HG03280 (cell line): ENCODE data around the gene EYA3.

Experiments used
- ATAC-seq: cut with Tn5 transposase; IDR thresholded peaks from one replicate; pipeline ENCODE4 v1.9.1; 2021; ENCODE audit warnings: mild to moderate bottlenecking, moderate library complexity; ENCODE audit not compliant: unreplicated experiment

EYA3 gene

DNA sequence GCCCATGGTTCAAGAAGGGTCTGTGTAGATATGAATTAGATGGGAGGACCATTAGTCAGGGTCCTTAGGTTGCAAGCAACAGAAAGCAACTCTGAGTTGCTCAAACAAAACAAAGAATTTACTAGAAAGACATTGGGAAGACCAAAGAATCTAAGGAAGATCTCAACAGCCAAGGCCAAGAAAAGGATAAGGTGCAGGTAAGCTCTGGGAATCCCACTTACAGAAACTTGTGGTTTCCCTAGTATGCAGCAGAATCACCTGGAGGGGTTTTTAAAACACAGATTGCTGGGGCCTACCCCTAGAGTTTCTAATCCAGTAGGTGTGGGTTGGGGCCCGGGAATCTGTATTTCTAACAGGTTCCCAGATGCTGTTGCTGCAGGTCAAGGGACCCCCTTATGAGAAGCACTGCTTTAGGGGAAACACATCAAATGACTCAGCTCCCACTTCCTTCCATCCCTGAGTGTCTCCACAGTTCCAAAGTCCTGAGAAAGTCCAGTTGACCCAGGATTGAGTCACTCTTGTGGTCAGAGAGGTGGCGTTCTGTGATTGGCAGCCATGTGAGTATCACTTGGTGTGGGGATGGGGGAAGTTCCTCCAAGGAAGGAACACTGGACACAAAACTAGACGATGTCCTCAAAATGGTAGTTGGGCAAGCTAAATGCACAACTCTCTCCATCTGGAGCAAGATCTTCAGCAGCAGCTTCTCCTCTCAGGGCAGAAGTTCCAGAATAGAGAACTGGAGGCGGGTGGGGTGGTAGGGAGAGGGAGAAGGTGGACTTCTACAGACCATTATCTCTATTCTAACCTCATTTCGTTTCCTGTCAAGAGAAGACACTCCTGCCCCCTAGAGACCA lies 24.2 kb upstream of the EYA3 start:
- no peak for ATAC-seq

DNA sequence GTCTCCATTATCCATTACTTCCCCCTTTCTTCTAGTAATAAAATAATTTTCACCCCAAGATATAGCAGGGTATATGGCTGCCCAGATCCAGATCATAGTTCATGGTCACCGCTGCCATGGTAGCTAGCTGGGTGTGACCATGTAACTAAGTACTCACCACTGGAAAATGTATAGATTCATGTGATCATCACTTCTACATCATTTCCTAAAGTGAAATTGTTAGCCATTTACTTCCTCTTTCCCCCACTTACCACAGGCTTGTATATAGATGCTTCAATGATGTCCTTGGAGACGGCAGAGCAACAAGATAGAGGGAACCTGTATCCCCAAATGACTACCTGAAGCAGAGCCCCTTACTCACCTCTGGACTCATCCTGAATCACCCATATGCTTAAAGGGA lies 22.7 kb upstream of the EYA3 start:
- ATAC-seq, result no peak

DNA sequence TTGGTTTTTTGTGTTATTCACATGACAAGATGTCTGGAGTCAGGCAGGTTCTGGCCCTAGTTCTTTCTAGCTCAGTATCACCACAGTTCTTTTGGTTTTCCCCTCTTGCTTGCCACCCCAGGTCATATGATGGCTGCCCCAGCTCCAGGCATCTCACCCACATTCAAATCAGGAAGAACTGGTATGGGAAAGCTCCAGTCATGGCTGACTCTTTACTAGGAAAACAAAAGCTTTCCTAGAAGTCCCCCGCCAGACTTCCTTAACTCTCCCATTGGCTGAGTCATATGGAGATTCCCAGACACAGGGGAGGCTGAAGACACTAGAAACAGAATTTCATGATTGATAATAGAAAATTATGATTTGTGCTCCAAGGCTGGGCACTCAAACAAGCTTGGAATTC lies 22.1 kb upstream of the EYA3 start:
- no peak for ATAC-seq

DNA sequence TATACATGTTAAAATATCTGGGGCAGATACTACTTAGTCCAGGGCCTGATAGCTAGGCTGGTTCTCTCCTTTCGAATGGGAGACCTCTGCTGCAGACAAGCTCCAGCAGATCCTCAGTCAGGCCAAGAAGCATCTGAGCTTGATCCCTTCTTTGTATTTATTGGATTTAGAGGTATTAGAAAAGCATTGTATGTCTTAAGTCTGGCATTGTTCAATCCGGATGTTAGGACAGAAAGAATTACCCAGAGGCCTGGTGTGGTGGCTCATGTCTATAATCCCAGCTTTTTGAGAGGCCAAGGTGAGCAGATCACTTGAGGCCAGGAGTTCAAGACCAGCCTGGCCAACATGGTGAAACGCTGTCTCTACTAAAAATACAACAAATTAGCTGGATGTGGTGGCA lies 21.2 kb upstream of the EYA3 start:
- no peak for ATAC-seq

DNA sequence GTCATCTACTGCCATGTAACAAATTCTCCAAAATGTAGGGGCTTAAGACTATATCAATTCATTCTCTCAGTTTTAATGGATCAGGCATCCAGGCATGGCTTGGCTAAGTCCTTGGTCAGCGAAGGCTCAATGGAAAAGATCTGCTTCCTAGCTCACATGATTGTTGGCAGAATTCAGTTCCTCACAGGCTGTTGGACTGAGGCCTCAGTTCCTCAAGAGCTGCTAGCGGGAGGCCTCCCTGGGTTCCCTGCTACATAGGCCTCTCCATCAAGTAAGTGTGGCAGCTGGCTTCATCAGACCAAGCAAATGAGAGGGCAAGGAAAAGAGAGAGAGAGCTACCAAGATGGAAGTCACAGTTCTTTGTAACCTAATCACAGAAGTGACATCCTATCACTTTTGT lies 19.6 kb upstream of the EYA3 start:
- ATAC-seq, result no peak

DNA sequence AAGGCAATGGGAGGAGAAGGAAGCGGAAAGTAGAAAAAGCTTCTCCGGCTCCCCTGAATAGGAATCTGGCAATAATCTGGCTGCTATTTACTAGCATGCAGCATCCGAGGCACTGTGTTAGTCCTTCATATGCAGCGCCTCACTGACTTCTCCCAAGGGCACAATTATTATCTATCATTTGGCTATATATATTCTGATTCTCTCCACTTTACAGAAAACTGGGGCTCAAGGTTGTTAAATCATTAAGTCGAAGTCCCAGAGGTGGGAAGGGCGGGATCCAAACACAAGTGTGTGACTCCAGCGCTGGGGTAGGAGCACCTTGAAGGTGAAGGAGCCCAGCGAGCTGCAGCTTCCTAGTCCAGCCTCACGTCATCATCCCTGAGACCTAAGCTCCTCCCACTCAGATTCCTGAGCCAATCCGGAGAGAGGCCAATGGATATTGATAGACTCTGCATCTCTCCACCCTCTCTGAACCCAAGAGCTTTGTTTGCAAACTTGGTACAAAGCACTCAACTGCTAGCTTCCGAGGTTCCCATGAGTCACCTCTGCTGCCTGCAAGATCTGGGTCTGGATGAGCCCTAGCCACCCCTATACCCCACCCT lies 16.6 kb upstream of the EYA3 start:
- no peak for ATAC-seq

DNA sequence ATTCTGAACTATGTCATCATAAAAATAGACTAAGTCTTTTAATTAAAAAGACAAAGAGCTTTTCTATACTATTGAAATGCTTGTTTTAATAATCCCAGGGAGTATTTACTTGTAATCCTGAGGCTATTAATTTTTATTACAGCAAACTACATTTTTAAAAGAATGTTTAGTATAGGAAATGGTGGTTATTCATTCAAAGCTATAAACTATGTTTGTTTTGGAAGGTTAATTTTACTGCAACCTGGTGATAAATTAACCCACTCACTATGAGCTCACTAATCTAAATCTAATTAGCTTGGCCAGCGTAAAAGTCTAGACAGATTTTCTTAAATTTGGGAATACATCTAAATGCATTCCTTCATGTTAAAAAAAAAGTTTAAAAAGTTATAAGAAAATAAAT lies 13.8 kb upstream of the EYA3 start:
- ATAC-seq, result no peak

DNA sequence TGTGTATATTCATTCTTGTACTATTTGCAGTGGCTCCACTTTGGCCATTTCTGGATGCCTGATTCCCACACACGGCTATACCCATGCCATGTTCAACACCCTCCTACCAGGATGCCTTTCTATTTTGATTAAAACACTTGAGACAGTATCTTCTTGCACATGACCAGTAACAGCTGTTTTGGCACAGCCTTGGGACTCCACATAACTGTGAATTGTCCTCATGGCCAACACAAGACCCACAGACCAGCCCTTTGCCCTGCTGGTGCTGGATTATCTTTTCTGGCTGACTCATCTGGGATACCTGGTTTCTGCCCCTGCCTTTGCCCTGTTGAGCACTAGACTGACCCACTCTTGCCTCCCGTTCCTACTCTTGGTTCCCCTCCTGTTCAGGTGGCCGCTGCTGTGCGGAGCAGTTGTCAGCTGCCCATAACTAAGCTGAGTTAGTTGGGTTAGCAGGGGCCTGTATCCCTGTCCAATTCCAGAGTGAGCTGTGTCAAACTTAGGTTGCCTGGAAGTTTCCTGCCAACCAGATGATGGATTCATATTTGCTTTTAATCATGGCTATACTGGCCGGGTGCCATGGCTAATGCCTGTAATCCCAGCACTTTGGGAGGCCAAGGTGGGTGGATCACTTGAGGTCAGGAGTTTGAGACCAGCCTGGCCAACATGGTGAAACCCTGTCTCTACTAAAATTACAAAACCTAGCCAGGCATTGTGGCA lies 10.8 kb upstream of the EYA3 start:
- ATAC-seq, result no peak

DNA sequence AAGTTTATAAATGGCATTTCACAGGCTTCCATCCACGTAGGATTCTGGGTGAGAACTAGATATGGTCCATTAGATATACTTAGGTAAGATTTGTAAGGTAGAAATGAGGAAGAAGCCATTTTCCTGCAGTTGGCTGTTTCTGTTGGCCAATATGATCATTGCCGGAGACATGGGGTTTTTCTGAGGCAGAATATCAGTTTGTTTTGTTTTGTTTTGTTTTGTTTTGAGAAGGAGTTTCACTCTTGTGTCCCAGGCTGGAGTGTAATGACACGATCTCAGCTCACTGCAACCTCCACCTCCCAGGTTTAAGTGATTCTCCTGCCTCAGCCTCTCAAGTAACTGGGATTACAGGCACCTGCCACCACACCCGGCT lies 8.7 kb upstream of the EYA3 start:
- ATAC-seq, result no peak

DNA sequence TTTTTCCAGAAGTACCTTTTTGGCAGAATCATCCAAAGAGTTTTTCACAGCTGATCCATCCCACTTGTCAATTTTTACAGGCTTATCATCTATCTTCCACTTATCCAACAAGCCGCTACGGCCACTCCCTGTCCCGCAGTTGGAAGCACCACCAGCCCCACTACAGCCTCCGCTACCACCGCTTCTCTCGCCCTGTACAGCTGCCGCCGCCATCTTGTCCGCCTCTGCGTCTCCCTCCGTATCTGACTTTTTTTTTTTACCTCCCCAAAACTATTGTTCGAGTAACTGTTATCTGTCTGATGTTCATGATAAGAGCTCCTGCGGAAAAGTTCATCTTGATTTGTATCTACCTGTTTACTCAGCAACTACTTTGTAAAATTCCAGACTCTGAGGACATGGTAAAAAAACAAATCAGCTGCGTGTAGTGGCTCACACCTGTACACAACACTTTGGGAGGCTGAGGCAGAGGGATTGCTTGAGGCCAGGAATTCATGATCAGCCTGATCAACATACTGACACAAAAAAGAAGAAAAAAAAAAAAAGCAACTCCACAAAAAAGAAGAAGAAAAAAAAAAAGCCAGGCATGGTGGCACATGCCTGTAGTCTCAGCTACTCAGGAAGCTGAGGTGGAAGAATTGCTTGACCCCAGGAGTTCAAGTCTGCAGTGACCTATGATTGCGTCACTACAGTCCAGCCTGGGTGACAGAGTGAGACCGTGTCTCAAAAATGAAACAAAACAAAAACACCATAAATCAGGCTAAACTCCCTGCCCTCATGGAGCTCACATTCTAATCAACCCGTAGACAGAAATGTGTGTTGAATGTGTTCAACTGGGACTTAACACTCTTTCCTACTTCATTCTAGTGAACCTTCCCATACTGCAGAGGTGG lies 8.0 kb upstream of the EYA3 start:
- no peak for ATAC-seq

DNA sequence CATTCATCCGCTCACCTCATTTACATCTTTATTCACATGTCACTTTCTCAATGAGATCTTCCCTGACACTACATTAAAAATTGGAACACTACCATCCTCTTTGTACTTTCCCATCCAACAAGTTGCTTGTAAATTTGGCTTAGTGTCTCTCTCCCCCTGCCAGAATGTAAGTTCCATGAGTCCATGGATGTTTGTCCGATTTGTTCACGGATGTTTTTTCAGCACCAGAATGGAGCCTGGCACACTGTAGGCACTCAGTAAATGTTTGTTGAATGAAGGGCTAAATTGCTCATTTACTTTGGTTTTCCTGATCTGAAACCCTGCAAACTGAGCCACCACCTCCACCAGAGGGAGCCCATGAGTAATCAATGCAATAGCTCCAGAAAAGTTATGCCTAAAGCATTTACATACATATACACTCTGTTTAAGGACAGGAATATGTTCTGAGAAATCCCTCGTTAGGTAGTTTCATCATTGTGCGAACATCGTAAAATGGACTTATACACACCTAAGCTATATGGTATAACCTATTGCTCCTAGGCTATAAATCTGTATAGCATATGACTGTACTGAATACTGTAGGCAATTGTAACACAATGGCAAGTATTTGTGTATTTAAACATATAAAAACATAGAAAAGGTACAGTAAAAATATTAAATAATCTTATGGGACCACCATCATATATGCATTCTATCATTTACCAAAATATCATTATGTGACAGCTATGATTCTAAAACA lies 2.8 kb upstream of the EYA3 start:
- no peak for ATAC-seq

DNA sequence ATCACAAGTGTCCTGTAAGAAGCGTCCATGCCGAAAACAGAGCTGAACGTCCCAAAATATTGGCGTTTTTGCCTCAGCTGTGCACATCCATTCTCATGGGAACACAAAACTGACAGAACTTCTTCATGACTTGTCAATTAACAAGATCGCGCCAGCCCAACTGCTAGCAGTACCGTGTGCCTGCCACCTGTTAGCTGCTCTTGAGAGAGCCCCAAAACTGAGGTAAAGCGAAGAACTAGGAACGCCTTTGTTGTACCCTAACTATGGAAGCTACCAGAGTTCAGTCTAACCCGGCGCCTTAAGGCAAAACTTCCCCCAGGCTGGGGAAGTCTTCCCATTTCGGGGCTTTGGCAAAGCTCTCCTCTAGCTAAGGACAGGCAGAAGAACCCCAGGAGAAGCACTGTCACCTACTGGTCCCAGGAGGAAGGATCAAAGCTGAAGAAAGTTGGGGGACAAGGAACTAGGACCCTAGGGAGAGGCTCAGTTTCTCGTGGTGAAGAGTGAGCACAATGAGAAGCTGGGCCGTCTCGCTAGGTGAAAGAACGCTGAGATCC lies 719 bp downstream of the EYA3 start:
- ATAC-seq, result no peak

DNA sequence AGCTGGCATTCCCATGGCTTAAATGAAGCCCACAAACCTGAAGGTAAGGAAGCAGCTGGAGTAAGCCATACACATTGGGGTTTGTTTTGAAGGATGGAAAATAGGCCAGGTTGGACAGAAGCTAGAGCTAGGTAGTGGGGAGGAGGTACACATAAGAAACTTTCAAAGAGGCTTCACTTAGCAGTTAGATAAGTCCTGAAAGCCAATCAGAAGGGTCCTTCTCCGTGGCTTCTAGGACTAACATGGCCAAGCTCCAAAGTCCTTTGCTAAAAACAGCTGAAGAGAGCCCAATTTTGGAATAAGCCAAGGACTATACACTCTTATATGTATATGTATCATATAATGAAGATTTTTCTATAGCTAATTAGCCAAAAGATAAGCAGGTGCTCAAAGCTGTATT lies 1.8 kb downstream of the EYA3 start:
- ATAC-seq, result no peak

DNA sequence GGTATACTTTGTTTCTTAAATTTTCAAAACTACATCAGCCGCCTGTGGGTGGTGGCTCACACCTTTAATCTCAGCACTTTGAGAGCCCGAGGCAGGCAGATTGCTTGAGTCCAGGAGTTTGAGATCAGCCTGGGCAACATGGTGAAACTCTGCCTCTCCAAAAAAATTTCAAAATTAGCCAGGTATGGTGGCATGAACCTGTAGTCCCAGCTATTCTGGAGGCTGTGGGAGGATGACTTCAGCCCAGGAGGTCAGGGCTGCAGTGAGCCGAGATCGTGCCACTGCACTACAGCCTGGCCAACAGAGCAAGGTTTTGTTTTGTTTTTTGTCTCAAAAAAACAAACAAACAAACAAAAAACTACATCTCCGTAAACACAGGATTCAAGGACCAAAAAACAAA lies 3.3 kb downstream of the EYA3 start:
- no peak for ATAC-seq

DNA sequence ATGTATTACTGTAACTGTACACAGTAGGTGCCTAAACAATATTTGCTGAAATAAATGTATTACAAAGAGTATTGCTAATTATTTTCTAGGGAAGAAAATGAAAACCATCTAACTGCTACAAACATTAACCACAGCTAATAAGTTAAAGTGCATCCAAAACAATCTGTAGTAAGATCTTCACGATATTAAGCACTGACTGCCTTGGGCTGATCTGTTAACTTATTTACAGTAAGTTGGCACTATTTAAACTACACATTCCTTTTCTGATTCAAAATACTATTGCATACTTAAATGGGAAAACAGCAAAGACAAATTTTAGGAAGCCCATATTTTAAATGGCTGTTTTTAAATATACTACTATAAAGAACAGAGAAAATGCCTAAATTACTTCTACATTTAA lies 4.5 kb downstream of the EYA3 start:
- no peak for ATAC-seq

DNA sequence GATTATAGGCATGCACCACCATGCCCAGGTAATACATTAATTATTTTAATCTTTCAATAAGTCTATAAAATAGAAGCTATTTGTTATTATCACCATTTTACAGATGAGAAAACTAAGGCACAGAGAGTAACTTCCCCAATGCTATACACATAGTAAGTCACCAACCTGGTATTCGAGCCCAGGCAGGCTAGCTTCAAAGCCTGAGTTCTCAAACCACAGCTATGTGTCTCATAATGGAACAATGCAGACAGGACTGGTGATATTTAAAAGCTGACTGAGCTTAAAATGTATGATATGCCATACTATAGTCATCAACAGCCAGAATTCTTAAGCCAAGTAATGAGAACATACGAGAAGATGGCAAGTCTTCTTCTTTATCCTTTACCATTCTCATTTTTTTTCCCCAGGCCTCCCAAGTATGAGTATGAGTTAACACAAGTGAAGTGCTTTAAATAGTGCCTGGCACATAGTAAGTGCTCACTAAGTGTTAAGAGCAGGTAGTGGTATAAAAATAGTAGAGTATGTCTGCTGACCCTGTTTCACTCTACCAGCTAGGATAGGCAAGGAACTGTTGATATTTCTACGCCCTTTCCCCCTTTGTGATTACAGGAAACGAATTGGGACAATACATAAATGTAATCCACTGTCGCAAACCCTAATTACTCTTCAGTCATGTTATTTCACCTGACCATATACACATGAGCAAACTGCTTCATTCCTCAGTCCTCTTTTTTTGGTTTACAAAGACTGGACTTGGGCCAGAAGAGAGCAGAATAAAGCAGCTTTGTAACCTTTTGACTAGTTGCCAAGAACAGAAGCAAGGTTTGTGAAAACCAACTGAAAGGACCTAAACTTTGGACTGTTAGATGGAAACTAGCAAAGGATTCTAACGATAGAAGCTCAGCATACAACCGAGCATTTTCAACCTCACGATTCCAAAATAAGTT lies 9.5 kb downstream of the EYA3 start:
- no peak for ATAC-seq

DNA sequence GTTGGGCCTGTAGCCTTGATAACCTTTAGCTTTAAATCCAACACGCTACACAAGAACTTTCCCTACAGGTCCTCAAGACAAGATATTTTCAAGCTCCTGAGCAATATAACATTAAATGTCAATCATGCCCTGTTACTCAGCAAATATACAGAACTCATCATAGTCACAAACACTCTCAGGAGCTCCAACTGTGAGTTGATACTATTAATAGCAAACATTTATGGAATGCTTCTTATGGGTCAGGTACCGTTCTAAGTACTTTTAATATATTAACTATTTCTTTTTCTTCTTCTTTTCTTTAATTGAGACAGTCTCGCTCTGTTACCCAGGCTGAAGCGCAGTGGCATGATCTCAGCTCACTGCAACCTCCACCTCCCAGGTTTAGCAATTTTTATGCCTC lies 10.1 kb downstream of the EYA3 start:
- no peak for ATAC-seq

DNA sequence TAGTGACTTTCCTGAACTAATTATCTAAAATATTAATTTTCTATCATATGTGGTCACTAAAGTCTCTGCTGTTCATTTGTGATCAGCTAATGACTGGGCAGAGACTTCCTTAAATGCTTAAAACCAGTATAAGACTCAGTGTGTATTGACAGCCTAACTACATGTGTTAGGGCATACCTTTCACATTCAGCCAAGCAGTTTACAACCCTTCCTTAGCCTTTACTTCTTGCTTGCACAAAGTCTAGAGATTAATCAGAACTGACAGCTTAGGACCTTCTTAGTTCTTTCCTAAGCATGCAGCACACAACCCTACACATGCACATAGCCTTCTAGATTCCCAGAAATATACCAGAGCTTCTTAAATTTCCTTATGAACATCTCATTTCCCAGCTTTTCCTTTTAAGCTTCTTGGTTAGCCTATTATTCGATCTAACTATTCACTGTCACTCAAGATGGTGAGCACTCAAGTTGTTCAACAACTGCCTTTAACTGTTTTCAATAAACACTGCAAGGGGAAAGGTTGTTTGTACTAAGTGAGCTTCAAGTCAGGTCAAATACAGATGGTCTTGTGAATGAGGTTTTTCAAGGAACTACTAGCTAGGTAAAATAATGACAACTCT lies 13.4 kb downstream of the EYA3 start:
- ATAC-seq, result no peak

DNA sequence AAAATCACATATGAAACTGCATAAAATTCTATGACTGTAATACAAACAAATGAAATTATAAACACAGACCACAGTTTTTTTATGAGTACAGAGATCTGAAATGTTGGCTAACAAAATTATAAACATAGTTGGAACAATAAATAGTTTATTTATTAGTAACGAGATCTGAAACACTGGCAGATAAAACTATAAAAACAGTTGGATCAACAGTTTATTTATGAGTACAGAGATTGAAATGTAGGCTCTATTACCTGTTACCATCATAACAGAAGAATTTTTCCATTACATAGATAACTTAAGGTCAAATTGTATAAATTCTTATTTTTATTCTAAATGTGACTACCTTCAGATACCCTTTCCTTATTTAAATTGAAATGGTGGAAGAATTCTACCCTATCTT lies 14.5 kb downstream of the EYA3 start:
- no peak for ATAC-seq
